ENCODE results near the gene SFRP5. TPM values are rescaled to one million over a fixed set of nuclear protein-coding genes. Genes with fewer than 3 reads are reported as not detected.

Gene SFRP5
- total RNA-seq, 1 experiment from 2014 or later = not detected

DNA sequence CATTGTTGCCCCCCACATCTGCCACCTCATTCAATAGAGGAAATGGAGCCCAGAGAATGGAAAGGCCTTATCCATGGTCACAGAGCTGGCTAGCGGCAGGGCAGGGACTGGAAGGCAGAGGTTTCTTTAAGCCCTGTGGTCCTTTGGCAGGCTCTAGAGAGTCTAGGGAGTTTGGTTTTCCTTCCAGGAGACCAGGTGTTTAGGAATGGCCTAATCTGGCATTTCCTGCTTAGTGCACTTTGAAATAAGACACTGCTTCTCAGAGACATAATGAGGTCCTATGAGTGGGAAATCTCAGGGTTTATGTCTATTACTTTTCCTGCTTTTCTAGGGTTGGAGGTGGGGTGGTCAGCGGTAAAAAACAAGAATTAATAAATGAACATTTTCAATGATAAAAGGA is 52.2 kb downstream of the SFRP5 start:
- RAD21 ChIA-PET (ENCODE audit: low non-redundant PET in 1 of 2, low total read pairs in 2 of 2, uncharacterized antibody in 2 of 2, unreplicated experiment in 2 of 2) = no interaction called here
- BruUV-seq (replicated peaks) = no TSS peak
- Histone ChIP-seq H4K20me1 (ENCODE audit: insufficient read depth) (no peaks in the 10 kb centered on the region), H3K9ac (ENCODE audit: low read length) (0 out of 2 replicates have a peak overlapping the region, but pooled peaks have one; percentile 50), H3K4me2 (ENCODE audit: low read length) (peak overlapping the region; percentile 75), H3K4me3 (replicated peaks in 1 of 2; ENCODE audit: low read depth in 1 of 2, low read length in 2 of 2) (no peak overlapping the region), H3K4me1 (ENCODE audit: control insufficient read depth in 1 of 2, insufficient read depth in 2 of 2, low read length in 2 of 2) (peaks cover 32 to 48% of the 10 kb centered on the region in 2 experiments), H3K79me2 (ENCODE audit: insufficient read depth, low read length) (peaks cover 18% of the 10 kb centered on the region; the same call in 1 of the 2 replicates), H3K27ac (ENCODE audit: low read depth, low read length) (peak overlapping the region; percentile 77), H3K36me3 (ENCODE audit: control insufficient read depth in 1 of 2, insufficient read depth in 2 of 2, low read length in 2 of 2) (peaks cover 0 to 12% of the 10 kb centered on the region in 2 experiments; a peak in 2 of 4 replicates), H2AFZ (ENCODE audit: low read depth, low read length, poor library complexity, severe bottlenecking) (no peak overlapping the region), H3K9me3 (ENCODE audit: control insufficient read depth in 1 of 2, insufficient read depth in 1 of 2, low read depth in 1 of 2, low read length in 2 of 2) (no peaks in the 10 kb centered on the region), H3K27me3 (ENCODE audit: insufficient read depth, low read length) (no peaks in the 10 kb centered on the region), H3K9me2 (ENCODE audit: insufficient read depth) (no peaks in the 10 kb centered on the region)
- DNase-seq (ENCODE audit: low read depth, low spot score) (no peak), ATAC-seq (no peak)
- TF ChIP-seq SRF (IDR thresholded peaks at IDR 0.05; ENCODE audit: low read depth) = peak; percentile 86
- TF ChIP-seq EZH2 (IDR thresholded peaks at IDR 0.05) = no peak
- CTCF ChIA-PET = interaction anchor here (2.0 to 2.6 kb wide), 3 partner anchors 11 to 33 kb away, joined by 6 to 11 read pairs (median 8); partner anchors contain the start of gene AVPI1
- intact Hi-C loops (cut with micrococcal nuclease) = no loop called here
- POLR2A ChIA-PET = no interaction called here

DNA sequence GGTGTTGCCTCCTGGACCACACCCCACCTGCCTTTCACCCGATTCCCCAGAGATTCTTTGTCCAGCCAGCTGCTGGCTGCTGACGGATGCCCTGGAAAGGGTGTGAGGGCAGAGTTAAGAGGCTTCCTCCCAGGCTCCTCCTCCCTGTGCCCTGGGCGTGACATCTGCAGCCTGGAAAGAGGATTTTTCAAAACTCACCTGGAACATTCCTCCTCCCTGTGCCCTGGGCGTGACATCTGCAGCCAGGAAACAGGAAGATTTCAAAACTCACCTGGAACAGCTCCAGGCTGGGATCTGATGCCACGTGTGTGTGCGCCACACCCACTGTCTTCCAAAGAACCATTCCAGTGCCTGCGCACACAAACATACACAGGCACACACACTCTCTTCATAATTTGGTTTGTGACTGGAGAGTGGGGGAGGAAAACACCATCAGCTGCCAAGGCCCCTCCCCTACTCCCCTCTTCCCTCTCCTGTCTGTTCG is 53.1 kb downstream of the SFRP5 start:
- POLR2A ChIA-PET = interaction anchor here (0.7 to 1.2 kb wide), 2 partner anchors 18 to 29 kb away, joined by 3 to 5 read pairs; partner anchors contain the start of gene ZFYVE27
- TF ChIP-seq POLR2AphosphoS5 (IDR thresholded peaks at IDR 0.05; ENCODE audit: low read depth, low read length) = peak; percentile 71
- peak; percentile 23 for TF ChIP-seq YY1 (IDR thresholded peaks at IDR 0.05; ENCODE audit: extremely low read depth, insufficient replicate concordance, low read depth, low read length)
- peak; percentile 80 for TF ChIP-seq CBX3 (IDR thresholded peaks at IDR 0.05; ENCODE audit: low read depth)
- peak; percentile 97 for TF ChIP-seq CEBPB (IDR thresholded peaks at IDR 0.05; ENCODE audit: low read depth)
- peak; percentile 52; the same call in 1 of the 2 replicates for TF ChIP-seq JUND (IDR thresholded peaks at IDR 0.05)
- peak; percentile 97 for TF ChIP-seq SIN3A (IDR thresholded peaks at IDR 0.05; ENCODE audit: low read depth)
- TF ChIP-seq EZH2phosphoT487 (IDR thresholded peaks at IDR 0.05; ENCODE audit: borderline replicate concordance) = no peak
- TF ChIP-seq, protein P1, sequence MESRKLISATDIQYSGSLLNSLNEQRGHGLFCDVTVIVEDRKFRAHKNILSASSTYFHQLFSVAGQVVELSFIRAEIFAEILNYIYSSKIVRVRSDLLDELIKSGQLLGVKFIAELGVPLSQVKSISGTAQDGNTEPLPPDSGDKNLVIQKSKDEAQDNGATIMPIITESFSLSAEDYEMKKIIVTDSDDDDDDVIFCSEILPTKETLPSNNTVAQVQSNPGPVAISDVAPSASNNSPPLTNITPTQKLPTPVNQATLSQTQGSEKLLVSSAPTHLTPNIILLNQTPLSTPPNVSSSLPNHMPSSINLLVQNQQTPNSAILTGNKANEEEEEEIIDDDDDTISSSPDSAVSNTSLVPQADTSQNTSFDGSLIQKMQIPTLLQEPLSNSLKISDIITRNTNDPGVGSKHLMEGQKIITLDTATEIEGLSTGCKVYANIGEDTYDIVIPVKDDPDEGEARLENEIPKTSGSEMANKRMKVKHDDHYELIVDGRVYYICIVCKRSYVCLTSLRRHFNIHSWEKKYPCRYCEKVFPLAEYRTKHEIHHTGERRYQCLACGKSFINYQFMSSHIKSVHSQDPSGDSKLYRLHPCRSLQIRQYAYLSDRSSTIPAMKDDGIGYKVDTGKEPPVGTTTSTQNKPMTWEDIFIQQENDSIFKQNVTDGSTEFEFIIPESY (IDR thresholded peaks at IDR 0.05; ENCODE audit: extremely low read depth, insufficient replicate concordance, low read length) = no peak
- peak; percentile 89 for TF ChIP-seq SP1 (IDR thresholded peaks at IDR 0.05; ENCODE audit: low read depth)
- TF ChIP-seq, protein P2, sequence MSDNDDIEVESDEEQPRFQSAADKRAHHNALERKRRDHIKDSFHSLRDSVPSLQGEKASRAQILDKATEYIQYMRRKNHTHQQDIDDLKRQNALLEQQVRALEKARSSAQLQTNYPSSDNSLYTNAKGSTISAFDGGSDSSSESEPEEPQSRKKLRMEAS (IDR thresholded peaks at IDR 0.05) = peak; percentile 98
- no peak for TF ChIP-seq EZH2 (IDR thresholded peaks at IDR 0.05)

More for the DNA sequence above, 53.1 kb downstream of the SFRP5 start:
- ChIA-PET CTCF (interaction anchor here (1.7 to 2.6 kb wide), 5 partner anchors 9 to 184 kb away, joined by 3 to 11 read pairs (median 8); partner anchors contain the start of gene AVPI1), RAD21 (ENCODE audit: low non-redundant PET in 1 of 2, low total read pairs in 2 of 2, uncharacterized antibody in 2 of 2, unreplicated experiment in 2 of 2) (no interaction called here)
- Histone ChIP-seq H3K9me3 (ENCODE audit: control insufficient read depth in 1 of 2, insufficient read depth in 1 of 2, low read depth in 1 of 2, low read length in 2 of 2) (no peaks in the 10 kb centered on the region), H3K79me2 (ENCODE audit: insufficient read depth, low read length) (peaks cover 26% of the 10 kb centered on the region; the same call in 1 of the 2 replicates), H4K20me1 (ENCODE audit: insufficient read depth) (no peaks in the 10 kb centered on the region), H3K4me1 (ENCODE audit: control insufficient read depth in 1 of 2, insufficient read depth in 2 of 2, low read length in 2 of 2) (peaks cover 32 to 43% of the 10 kb centered on the region in 2 experiments), H3K27ac (ENCODE audit: low read depth, low read length) (peak overlapping the region; percentile 77), H3K9ac (ENCODE audit: low read length) (peak overlapping the region; percentile 50), H3K36me3 (ENCODE audit: control insufficient read depth in 1 of 2, insufficient read depth in 2 of 2, low read length in 2 of 2) (peaks cover 0 to 12% of the 10 kb centered on the region in 2 experiments; a peak in 2 of 4 replicates), H3K4me2 (ENCODE audit: low read length) (peak overlapping the region; percentile 75), H3K9me2 (ENCODE audit: insufficient read depth) (no peaks in the 10 kb centered on the region), H2AFZ (ENCODE audit: low read depth, low read length, poor library complexity, severe bottlenecking) (no peak overlapping the region), H3K27me3 (ENCODE audit: insufficient read depth, low read length) (no peaks in the 10 kb centered on the region), H3K4me3 (replicated peaks in 1 of 2; ENCODE audit: low read depth in 1 of 2, low read length in 2 of 2) (peak overlapping the region; percentile 11 to 32)
- intact Hi-C loops (cut with micrococcal nuclease) = no loop called here
- no TSS peak for BruUV-seq (replicated peaks)
- peak; percentile 75 for DNase-seq (ENCODE audit: low read depth, low spot score)
- peak; percentile 69 for ATAC-seq

Measured in HCT116 (cell line).